ENCODE results near the gene SKI.

The SKI gene

DNA sequence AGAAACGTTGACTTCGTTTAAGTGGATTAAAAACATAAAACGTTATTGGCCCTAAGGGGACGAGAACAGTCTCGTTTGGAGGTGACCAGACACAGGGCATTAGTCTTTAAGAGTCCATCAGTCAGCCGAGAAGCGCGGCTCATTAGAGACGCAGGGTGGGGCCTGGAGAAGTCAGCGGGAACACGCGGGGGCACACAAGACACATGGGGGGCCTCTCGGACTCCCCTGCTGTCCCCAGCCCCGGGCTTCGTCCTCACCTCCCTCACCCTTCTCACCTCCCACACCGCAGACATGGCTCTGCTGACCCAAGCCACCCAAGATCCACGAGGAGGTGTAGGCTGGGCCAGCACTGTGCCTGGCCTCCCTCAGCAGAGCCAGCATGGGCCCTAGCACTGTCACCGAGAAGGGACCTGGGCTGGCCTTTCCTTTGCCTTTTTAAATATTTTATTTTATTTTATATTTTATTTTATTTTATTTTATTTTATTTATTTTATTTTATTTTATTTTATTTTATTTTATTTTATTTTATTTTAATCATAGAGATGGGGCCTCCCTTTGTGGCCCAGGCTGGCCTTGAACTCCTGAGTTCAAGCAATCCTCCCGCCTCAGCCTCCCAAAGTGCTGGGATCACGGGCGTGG is 114.4 kb downstream of the SKI start:
- DNase-seq = no peak

- no peak for DNase-seq
Measured at GRCh38 chr1:2343023-2343935, 115.2 kb downstream of the SKI start.

GRCh38 chr1:2344121-2344681 is 116.1 kb downstream of the SKI start:
- no peak for DNase-seq

DNA sequence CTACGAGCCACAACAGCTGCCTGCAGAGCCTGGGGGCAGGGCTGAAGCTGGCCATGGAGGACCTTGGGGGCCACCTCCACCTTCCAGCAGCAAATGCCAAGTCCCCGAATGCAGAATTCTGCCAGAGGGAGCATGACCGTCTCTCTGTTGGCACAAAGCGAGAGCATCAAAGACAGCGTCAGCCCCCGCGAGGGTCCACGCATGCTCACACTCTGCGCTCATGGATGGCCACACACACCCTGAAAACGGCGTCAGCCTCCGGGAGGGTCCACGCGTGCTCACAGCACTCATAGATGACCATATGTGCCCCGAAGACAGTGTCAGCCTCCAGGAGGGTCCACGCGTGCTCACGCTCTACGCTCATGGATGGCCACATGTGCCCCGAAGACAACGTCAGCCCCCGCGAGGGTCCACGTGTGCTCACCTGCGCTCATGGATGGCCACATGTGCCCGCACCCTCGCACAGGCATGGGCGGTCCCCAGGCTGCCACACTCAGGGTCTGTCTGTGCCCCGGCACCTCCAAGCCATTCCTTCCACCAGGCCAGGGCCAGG is 116.7 kb downstream of the SKI start:
- no peak for DNase-seq

GRCh38 chr1:2345297-2346075 is 117.4 kb downstream of the SKI start:
- DNase-seq = no peak

- DNase-seq = no peak
Measured at GRCh38 chr1:2346691-2347408, 118.7 kb downstream of the SKI start.

DNA sequence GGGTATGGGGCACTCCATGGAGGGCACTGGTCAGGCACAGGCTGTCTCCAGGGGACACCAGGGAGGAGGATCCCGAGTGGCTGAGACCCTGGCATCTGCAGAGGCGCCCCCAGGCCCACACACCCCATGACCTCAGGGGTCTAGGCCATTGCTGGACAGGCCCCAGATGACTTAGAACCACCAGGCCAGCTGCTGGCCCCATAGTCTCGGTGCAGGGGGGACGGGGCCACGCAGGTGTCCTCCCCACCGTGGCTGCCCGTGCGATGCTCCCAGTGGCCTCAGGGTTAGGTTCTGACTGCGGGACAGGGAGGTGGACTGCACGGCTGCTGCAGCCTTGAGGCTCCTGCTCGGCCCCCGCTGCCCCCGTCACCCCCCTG is 119.3 kb downstream of the SKI start:
- no peak for DNase-seq

GRCh38 chr1:2347896-2348295 is 119.8 kb downstream of the SKI start:
- DNase-seq = no peak

GRCh38 chr1:2348346-2349325 is 120.5 kb downstream of the SKI start:
- DNase-seq = no peak

- no peak for DNase-seq
Measured at GRCh38 chr1:2349806-2350205, 121.7 kb downstream of the SKI start.

DNA sequence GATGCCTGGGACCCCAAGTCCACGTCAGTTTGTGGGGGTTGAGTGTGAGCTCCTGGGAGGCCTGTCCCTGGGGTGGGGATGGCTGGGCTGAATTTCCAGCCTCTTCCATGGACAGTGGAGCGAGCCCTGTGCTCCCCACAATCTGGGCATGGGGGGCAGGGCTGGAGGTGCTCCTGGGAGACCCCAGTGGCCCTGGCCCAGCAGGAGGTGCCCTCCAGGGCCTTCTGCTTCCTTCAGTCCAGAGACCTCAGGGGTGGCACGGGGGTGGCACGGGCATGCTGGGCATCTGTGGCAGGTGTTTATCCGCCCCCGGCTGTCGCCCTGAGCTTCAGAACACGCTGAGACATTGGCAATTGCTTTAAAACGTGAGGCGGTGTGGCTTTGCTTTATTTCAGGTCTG is 122.4 kb downstream of the SKI start:
- no peak for DNase-seq

DNA sequence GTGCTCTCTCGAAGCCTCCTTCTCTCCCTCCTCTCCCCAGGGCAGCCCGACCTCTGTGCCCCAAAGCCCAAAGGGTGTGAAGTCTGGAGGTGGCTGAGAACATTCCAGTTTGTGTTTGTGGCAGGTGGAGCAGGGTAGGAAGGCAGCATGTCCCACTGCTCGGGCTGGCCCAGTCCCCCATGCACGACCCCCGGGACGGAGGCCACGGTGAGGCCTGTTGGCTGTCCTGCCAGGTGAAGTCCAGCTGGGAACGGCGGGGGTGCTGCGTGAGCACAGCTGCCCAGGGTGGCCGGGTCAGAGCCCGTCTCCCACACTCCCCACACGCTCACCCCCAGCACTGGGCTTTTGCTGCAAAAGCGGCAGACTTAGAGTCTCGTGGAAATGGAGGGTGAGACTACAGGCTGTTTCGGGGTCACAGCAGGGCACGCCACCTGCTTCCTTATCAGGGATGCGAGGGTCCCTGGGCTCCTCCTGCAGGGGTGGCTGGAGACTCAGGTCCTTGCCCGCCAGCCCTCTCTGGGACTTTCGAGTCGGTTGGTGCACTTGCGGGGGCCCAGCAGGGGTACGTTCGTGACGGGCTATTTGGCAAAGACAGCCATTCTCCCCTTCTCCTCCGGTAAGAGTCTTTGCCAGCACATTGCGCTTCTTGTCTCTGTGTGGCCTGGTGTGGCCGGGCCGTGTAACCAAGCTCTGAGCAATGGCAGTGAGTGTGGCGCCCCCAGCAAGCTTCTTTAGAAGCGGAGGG is 123.0 kb downstream of the SKI start:
- no peak for DNase-seq

DNA sequence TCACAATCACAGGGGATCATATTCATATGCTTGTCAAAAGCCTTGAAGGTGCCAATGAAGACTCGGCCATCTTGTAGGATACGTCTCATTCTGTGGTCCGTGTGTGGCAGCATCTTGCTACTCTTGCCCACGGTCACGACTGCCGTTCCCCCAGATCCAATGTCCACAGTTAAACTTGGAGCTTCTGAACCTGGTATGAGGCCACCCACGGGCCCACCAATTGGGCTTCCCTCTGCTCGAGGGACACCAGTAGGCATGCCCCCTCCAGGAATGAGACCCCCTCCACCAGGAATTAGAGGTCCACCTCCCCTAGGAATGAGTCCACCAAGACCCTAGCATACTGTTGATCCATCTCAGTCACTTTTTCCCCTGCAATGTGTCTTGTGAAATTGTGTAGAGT is 123.6 kb downstream of the SKI start:
- no peak for DNase-seq

DNA sequence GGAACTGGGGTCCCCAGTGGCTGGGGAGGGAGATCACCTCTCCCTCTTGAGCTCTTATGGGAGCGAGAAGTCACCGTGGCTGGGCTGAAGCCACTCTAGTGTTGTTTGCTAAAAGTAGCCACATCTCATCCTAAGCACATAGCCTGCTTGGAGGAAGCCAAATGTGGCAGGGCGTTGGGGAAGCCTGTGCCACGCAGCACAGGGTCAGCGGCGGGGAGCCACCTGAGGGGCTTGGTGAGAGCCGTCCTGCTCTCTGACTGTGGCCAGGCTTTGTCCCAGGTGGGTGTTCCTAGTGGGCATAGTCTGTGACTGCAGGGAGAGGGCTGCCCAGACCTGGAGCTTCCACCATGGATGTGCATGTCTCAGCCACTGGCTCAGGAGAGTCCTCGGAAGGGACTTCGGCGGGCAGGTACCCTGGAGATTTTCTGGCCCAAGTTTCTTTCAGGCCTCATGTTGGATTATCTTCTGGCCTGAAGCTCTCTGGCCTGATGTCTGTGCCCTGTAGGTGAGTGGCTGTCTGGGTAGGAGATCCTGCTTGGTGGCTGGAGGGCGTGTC is 124.3 kb downstream of the SKI start:
- DNase-seq = no peak

DNA sequence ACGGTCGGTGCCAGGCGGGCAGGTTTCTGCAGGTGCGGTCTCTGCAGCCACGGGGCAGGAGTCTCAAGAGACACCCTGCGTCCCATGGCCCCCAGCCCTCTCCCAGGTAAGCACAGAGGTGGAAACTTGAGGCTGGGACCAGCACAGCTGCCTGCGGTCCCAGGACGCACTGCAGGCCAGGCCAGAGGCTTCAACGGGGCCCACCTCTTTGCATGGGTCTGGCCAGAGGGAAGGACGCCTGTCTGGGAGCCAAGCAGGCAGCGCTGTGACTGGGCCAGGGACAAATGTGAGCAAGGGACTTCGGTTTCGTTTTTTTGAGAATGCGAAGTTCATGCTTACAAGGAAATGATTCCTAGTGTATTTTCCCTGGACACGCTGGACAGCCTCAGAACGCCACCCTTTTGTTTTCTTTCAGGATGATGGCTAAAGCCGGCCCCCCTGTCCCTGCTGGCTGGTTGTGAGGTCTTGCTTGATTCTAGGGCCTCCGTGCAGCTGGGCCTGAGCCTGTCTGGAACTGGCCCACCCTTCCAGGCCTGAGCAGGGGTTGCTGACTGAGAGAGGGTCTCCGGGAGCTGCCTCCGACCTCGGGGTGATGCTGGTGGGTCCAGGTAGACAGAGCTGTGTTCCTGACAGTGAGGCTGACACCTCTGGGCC is 124.9 kb downstream of the SKI start:
- no peak for DNase-seq

GRCh38 chr1:2353551-2354438 is 125.7 kb downstream of the SKI start:
- DNase-seq = no peak

- DNase-seq = peak; percentile 34
Measured at GRCh38 chr1:2354511-2355372, 126.6 kb downstream of the SKI start.

Measured in fibroblast of skin of back (primary cell).